GM06990 (cell line): ENCODE data around the gene LYRM1.

Experiments
- DNase-seq: peaks from one replicate; pipeline ENCODE4 v3.0.0-alpha.2; 2011; ENCODE audit not compliant: insufficient read length; ENCODE audit errors: extremely low read depth
- H3K27me3 ChIP-seq: replicated peaks from 2 replicates; pipeline ENCODE4 v1.6.0; 2011; ENCODE audit warnings: low read length; ENCODE audit not compliant: control insufficient read depth, insufficient read depth
- H3K36me3 ChIP-seq: 2 replicates; pipeline ENCODE4 v1.5.1; 2011; ENCODE audit warnings: low read length; ENCODE audit not compliant: control insufficient read depth, insufficient read depth
- H3K4me3 ChIP-seq: replicated peaks from 2 replicates; pipeline ENCODE4 v1.5.1; 2011; ENCODE audit warnings: low read depth, mild to moderate bottlenecking, control low read depth, low read length
- CTCF ChIP-seq: IDR thresholded peaks from 2 replicates; pipeline ENCODE4 v1.5.1; 2011; ENCODE audit warnings: low read length, control low read depth, mild to moderate bottlenecking, inconsistent platforms; ENCODE audit not compliant: insufficient read depth, poor library complexity, severe bottlenecking

LYRM1 gene, protein sequence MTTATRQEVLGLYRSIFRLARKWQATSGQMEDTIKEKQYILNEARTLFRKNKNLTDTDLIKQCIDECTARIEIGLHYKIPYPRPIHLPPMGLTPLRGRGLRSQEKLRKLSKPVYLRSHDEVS

GRCh38 chr16:20900299-20901067 lies at the start of gene LYRM1, which contains the start of gene DCUN1D3:
TSS of gene LYRM1 (plus strand) at chr16:20900771. CDS start at chr16:20915556, 14,785 bp downstream.
TSS of gene DCUN1D3 (minus strand) at chr16:20900358. CDS start at chr16:20862538, 37,820 bp downstream.
- no peaks in the 10 kb centered on the region for H3K27me3 ChIP-seq
- H3K4me3 ChIP-seq = peak within 1 kb of the TSS; percentile 91
- DNase-seq = peak; percentile 93
- H3K36me3 ChIP-seq = no peaks in the 10 kb centered on the region
- no peak for TF ChIP-seq CTCF

- Histone ChIP-seq H3K36me3 (peaks cover 2% of the 10 kb centered on the region; the same call in 1 of the 2 replicates), H3K27me3 (no peaks in the 10 kb centered on the region), H3K4me3 (no peak overlapping the region)
- DNase-seq = no peak
- no peak for TF ChIP-seq CTCF
Measured at GRCh38 chr16:20850981-20851380, 49.6 kb upstream of the LYRM1 start.

DNA sequence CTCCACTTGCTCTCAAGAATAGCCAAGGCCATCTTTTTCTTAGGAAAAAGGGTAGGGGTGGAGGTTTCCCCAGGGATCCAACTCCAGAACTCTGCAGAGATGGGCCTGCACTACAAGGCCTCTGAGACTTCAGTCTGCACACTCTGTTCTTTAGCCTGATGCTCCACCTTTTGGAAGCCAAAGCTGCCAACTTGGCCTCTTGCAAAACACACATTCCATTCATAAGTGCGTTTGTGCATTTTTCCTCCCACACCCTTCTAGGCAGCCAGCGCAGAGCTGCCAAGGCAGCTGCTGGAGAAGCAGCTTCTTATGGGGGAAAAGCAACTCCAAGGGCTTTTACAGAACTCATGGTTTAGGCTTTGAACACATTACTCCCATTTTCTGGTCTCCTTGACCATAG lies 49.0 kb upstream of the LYRM1 start:
- no peak for TF ChIP-seq CTCF
- no peak for DNase-seq
- H3K27me3 ChIP-seq = no peaks in the 10 kb centered on the region
- no peak overlapping the region for H3K4me3 ChIP-seq
- peaks cover 2% of the 10 kb centered on the region; the same call in 1 of the 2 replicates for H3K36me3 ChIP-seq

- no peak for DNase-seq
- no peaks in the 10 kb centered on the region for H3K27me3 ChIP-seq
- H3K4me3 ChIP-seq = no peak overlapping the region
- peaks cover 2% of the 10 kb centered on the region; the same call in 1 of the 2 replicates for H3K36me3 ChIP-seq
- TF ChIP-seq CTCF = no peak
Measured at GRCh38 chr16:20853143-20853542, 47.4 kb upstream of the LYRM1 start.

DNA sequence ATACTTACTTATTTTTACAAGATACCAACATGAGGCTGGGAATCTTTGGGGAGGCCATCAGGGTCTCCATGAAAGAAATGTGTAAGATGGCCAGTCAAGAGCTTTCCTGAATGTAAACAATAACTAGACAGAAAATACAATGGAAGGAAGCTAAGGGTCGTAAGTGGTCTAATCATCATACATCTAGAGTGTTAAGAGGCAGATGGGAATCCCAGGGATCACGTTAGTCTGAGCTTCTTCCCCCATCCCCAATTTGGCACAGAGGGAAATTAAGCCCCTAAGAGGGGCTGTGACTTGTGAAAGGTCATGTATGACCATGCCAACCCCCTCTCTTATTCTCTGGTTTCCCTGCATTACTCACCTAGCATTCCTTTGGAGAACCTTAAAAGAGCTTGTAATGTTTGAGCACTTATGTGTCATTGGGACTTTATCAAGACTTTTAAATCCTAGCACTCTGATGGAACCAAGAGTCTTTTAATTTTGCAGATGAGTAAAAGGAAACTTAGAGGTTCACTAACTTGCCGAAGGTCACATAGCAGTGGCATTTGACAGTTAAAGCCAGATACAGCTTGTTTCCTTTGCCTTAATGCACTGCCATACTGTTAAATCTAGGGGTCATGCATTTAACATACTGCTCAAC lies 46.5 kb upstream of the LYRM1 start:
- no peak overlapping the region for H3K4me3 ChIP-seq
- H3K27me3 ChIP-seq = no peaks in the 10 kb centered on the region
- DNase-seq = no peak
- TF ChIP-seq CTCF = no peak
- H3K36me3 ChIP-seq = peaks cover 2% of the 10 kb centered on the region; the same call in 1 of the 2 replicates
